ENCODE data around the gene EFL1. TPM values are rescaled to one million over a fixed set of nuclear protein-coding genes. Genes with fewer than 3 reads are reported as not detected.

Gene EFL1
- polyA plus RNA-seq, 1 experiment, result 19.3 TPM

- TF ChIP-seq, protein P1, sequence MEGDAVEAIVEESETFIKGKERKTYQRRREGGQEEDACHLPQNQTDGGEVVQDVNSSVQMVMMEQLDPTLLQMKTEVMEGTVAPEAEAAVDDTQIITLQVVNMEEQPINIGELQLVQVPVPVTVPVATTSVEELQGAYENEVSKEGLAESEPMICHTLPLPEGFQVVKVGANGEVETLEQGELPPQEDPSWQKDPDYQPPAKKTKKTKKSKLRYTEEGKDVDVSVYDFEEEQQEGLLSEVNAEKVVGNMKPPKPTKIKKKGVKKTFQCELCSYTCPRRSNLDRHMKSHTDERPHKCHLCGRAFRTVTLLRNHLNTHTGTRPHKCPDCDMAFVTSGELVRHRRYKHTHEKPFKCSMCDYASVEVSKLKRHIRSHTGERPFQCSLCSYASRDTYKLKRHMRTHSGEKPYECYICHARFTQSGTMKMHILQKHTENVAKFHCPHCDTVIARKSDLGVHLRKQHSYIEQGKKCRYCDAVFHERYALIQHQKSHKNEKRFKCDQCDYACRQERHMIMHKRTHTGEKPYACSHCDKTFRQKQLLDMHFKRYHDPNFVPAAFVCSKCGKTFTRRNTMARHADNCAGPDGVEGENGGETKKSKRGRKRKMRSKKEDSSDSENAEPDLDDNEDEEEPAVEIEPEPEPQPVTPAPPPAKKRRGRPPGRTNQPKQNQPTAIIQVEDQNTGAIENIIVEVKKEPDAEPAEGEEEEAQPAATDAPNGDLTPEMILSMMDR (IDR thresholded peaks at IDR 0.05; ENCODE audit: low read depth, low read length), result no peak
- Histone ChIP-seq H3K9me3 (ENCODE audit: control insufficient read depth, insufficient read depth, low read length) (no peaks in the 10 kb centered on the region; the same call in 1 of the 2 replicates), H3K27me3 (ENCODE audit: control insufficient read depth, insufficient read depth, low read length) (no peaks in the 10 kb centered on the region), H3K27ac (ENCODE audit: low read depth, low read length) (no peak overlapping the region), H3K4me3 (ENCODE audit: low read depth, low read length) (no peak overlapping the region)
- ChIA-PET CTCF (no interaction called here), POLR2A (no interaction called here)
- DNase-seq (ENCODE audit: low read depth, low spot score), result no peak
Observed at GRCh38 chr15:82114660-82115059, 147.9 kb downstream of the EFL1 start.

GRCh38 chr15:82113106-82113715 lies 149.3 kb downstream of the EFL1 start:
- no peaks in the 10 kb centered on the region for H3K27me3 ChIP-seq (ENCODE audit: control insufficient read depth, insufficient read depth, low read length)
- no peak overlapping the region for H3K4me3 ChIP-seq (ENCODE audit: low read depth, low read length)
- ChIA-PET CTCF (no interaction called here), POLR2A (no interaction called here)
- no peaks in the 10 kb centered on the region; the same call in 1 of the 2 replicates for H3K9me3 ChIP-seq (ENCODE audit: control insufficient read depth, insufficient read depth, low read length)
- H3K27ac ChIP-seq (ENCODE audit: low read depth, low read length), result no peak overlapping the region
- no peak for DNase-seq (ENCODE audit: low read depth, low spot score)
- TF ChIP-seq, protein P1 (IDR thresholded peaks at IDR 0.05; ENCODE audit: low read depth, low read length), result no peak

GRCh38 chr15:82111918-82112317 lies 150.6 kb downstream of the EFL1 start:
- no peak overlapping the region for H3K27ac ChIP-seq (ENCODE audit: low read depth, low read length)
- DNase-seq (ENCODE audit: low read depth, low spot score), result no peak
- no peaks in the 10 kb centered on the region for H3K27me3 ChIP-seq (ENCODE audit: control insufficient read depth, insufficient read depth, low read length)
- TF ChIP-seq, protein P1 (IDR thresholded peaks at IDR 0.05; ENCODE audit: low read depth, low read length), result no peak
- no peak overlapping the region for H3K4me3 ChIP-seq (ENCODE audit: low read depth, low read length)
- CTCF ChIA-PET, result no interaction called here
- POLR2A ChIA-PET, result no interaction called here
- H3K9me3 ChIP-seq (ENCODE audit: control insufficient read depth, insufficient read depth, low read length), result no peaks in the 10 kb centered on the region; the same call in 1 of the 2 replicates

DNA sequence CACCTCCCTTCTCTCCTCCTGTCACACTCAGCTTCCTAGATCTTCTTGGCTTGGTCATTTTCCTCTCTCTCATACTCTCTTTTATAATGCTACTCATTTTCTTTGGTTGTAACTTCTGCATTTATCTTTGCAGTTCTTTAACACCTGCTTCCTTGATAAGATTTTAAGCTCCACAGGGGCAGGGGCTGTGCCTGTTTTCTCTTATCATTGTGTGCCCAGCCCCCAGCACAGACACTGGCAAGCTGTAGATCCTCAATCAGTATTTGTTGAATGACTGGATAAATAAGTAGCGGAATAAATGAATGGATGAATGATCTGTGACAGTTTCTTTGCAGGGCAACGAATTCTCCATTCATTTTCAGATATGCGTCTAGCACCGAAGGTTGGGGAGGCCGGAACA lies 152.4 kb downstream of the EFL1 start:
- Histone ChIP-seq H3K4me3 (ENCODE audit: low read depth, low read length) (no peak overlapping the region), H3K27ac (ENCODE audit: low read depth, low read length) (no peak overlapping the region), H3K9me3 (ENCODE audit: control insufficient read depth, insufficient read depth, low read length) (no peaks in the 10 kb centered on the region; the same call in 1 of the 2 replicates), H3K27me3 (ENCODE audit: control insufficient read depth, insufficient read depth, low read length) (no peaks in the 10 kb centered on the region)
- DNase-seq (ENCODE audit: low read depth, low spot score), result no peak
- ChIA-PET POLR2A (no interaction called here), CTCF (interaction anchor here (0.7 to 4.2 kb wide), 8 partner anchors 12 to 700 kb away, joined by 3 to 65 read pairs (median 22); no protein-coding TSS in a partner anchor)
- TF ChIP-seq, protein P1 (IDR thresholded peaks at IDR 0.05; ENCODE audit: low read depth, low read length), result no peak

DNA sequence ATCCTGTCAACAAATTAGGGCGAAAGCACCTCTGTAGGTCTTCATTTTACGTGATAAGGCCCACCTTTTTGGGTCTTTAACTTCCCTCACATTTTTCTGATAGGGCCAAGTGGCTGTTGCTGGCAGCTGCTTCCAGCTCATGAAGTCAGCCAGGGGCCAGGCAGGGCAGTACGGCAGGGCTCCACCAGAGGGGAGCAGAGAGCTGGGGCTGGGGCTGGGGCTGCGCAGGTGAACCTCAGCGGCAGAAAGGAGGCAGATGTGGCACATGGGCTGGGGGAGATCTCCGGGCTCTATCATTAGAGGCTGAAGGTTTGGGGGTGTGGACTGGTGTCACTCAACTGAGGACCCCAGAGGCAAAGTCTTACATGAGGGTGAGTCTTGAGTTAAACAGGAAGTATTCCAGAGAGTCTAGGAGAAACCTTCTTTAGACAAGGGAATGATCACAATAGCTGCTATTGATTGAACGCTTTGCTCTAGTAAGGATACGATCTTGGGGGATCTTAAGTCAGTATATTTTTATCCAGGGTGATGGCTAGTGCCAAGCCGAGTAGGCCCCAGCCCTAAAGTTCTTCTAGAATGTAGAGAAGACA lies 153.9 kb downstream of the EFL1 start:
- Histone ChIP-seq H3K9me3 (ENCODE audit: control insufficient read depth, insufficient read depth, low read length) (no peaks in the 10 kb centered on the region; the same call in 1 of the 2 replicates), H3K27me3 (ENCODE audit: control insufficient read depth, insufficient read depth, low read length) (no peaks in the 10 kb centered on the region), H3K4me3 (ENCODE audit: low read depth, low read length) (no peak overlapping the region), H3K27ac (ENCODE audit: low read depth, low read length) (no peak overlapping the region)
- no peak for DNase-seq (ENCODE audit: low read depth, low spot score)
- TF ChIP-seq, protein P1 (IDR thresholded peaks at IDR 0.05; ENCODE audit: low read depth, low read length), result peak; percentile 97
- POLR2A ChIA-PET, result no interaction called here
- CTCF ChIA-PET, result interaction anchor here (0.6 to 4.2 kb wide), 42 partner anchors 8 to 781 kb away, joined by 3 to 65 read pairs (median 5); no protein-coding TSS in a partner anchor

Measured in AG04450 (cell line).